GM21529 (cell line): ENCODE measurements around the gene FFAR3.
A peak's percentile ranks its signal among the peaks of the same experiment; 100 is the strongest.
"Not testable (repeated sequence)": the region's sequence is repeated elsewhere in the genome, so short reads cannot be mapped to it uniquely, and the experiment has no call there.

Experiments used
- ATAC-seq: cut with Tn5 transposase; IDR thresholded peaks from one replicate; pipeline ENCODE4 v1.9.1; 2021; ENCODE audit not compliant: unreplicated experiment

The FFAR3 gene

DNA sequence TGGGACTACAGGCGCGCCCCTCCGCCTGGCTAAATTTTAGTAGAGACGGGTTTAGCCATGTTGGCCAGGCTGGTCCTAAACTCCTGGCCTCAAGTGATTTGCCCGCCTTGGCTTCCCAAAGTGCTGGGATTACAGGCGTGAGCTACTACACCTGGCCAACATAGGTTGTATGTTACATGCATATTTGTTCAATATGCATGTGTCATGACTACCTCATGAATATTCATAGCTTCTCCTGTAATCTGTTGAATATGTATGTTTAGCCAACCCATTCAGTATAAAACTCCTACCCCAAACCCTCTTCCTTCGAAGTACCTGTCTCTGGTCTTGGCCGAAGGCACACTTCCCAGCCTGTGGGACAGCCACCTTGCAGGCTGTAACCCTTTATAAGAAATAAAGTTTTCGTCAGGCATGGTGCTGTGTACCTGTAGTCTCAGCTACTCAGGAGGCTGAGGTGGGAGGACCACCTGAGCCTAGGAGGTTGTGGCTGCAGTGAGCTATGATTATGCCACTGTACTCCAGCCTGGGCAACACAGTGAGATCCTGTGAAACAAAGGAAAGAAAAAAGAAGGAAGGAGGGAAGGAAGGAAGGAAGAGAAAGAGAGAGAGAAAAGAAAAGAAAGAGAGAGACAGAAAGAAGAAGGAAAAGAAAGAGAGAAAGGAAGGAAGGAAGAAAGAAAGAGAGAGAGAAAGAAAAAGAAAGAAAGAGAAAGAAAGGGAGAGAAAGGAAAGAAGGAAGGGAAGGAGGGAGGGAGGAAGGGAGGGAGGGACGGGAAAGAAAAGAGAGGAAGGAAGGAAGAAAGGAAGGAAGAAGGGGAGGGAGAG lies 41.9 kb downstream of the FFAR3 start:
- ATAC-seq, result no peak

DNA sequence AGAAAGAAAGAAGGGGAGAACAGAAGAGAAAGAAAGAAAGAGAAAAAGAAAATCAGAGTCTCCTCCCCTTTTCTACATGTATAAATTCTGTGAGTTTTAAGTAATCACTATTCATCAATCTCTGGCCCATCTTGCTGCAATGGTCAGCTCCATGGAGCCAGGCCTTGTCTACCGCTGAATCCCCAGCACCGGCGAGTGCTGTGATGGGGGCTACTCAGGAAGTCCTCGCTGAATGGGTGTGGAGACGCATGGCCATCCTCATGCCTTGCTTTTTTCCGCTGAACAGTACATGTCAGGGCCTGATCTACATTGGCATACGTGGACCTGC lies 42.5 kb downstream of the FFAR3 start:
- ATAC-seq, result no peak

DNA sequence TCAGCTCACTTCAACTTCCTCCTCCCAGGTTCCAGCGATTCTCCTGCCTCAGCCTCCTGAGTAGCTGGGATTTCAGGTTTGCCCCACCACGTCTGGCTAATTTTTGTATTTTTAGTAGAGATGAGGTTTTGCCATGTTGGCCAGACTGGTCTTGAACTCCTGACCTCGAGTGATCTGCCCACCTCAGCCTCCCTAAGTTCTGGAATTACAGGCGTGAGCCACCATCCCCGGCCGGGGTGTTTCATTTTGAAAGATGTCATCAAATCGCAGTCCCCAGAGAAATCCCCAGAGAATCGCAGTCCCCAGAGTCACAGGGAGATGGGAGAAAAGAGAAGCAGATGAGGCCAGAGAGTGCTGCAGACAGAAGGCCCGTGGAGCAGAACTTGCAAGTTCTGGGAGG lies 43.2 kb downstream of the FFAR3 start:
- ATAC-seq, result not testable (repeated sequence)

DNA sequence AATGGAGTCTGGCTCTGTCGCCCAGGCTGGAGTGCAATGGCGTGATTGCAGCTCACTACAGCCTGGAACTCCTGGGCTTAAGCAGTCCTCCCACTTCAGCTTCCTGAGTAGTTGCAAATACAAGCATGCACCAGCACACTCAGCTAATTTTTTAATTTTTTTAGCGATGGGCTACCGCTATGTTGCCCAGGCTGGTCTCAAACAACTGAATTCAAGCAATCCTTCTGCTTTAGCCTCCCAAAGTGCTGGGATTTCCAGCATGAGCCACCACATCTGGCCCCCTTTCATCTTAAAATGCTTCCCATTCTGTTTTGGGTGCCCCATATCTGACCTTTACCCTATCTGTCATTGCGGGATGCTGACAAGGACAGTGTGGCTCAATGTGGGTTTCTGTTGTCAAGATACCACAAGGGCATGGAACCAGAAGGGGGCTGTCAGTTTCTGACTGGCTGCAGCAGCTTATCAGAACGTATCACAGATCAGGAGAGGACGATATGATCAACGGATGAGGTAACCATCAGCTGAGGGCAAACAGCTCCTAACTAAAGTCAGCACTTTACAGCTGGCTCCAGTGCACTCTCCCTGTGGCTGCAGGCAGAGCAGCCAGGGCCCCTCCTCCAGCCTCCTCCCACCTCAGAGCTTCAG lies 45.0 kb downstream of the FFAR3 start:
- no peak for ATAC-seq

DNA sequence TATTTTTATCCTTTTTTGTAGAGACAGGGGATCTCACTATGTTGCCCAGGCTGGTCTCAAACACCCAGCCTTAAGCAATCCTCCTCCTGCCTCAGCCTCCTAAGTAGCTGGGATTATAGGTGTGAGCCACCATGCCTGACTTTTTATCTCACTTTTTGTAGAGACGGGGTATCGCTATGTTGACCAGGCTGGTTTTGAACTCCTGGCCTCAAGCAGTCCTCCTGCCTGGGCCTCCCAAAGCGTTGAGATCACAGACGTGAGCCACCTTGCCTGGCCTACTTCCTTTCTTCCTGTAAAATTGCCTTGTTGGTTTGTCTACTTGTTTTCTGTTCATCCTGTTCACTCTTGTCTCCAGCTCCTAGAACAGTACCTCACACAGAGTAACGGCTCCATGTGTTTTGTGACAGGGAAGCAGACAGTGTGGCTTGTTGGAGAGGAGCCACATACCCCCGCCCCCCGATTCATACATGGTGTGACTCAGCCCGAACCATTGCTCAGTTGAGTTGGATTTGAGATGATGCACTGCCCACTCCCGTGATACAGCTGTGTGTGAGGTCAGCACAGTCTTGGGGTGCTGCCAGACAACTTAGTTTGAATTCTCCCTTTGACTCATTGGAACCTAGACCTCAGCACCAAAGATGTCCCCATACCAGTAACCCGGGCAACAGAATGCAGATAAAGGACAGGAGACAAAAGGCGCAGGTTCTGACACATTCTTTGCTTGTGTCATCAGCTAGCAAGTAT lies 46.8 kb downstream of the FFAR3 start:
- peak; percentile 70 for ATAC-seq

DNA sequence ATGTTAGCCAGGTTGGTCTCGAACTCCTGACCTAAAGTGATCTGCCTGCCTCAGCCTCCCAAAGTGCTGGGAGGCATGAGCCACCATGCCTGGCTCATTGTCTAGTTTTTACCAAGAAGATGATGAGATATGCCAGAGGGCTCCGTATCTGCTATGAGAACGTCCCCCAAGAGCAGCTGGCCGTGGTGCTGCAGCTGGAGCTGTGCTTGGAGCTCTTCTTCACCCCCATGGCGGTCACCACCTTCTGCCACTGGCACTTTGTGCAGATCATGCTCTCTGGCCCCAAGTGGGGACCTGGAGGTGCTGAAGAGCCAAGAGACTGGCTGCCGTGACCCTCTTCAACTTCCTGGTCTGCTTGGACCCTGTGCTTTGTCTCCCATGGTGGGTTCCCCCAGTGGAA lies 49.4 kb downstream of the FFAR3 start:
- no peak for ATAC-seq

DNA sequence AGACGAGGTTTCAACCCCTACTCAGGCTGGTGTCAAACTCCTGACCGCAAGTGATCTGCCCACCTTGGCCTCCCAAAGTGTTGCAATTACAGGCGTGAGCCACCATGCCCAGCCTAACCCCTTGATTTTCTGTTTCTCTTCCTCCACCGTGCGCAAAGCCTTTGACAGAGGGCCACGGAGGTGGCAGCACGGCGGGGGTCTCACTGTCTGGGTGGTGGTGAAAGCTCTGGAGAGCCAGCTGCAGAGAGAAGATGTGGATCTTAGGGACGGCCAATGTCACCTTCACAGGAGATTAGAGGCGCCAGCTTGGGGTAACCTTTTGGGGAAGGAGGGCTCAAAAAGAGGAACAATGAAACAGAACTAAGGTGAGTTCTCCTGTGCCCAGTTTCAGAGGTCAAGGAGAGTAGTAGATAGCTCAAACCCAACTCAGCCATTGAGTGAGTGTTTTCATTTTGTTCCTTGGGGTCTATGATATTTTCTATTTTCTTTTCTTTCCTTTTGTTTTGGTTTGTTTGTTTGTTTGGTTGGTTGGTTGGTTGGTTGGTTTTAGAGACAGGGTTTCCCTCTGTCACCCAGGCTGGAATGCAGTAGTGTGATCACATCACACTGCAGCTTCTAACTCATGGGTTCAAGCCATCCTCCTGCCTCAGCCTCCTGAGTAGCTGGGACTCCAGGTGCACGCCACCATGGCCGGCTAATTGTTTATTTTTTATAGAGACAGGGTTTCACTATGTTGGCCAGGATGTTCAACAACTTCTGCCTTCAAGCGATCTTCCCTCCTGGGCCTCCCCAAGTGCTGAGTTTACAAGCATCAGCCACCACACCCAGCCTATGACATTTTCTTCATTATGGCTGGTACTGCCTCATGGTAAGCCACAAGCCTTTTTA lies 50.3 kb downstream of the FFAR3 start:
- peak; percentile 69 for ATAC-seq

DNA sequence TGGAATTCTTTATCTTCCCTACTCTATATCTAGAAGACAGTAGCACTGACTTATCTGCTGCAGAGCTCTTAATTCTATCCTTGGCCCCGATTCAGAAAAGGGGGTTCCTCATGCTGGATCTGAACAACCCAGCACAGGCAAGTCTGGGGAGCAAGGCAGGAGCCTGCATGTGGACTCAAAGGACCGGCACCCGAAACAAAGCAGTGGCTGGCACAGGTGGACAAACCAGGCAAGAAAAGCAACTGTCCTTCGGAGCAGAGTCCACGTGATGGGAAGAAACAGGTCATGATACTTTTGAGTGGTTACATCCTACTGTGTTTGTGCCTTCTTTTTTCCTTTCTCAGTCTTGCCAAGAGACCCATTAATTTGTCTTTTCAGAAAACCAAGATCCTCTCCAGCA lies 50.9 kb downstream of the FFAR3 start:
- no peak for ATAC-seq
